Endothelial cell of umbilical vein (primary cell): ENCODE measurements around the gene ADAMTS12. TPM values are rescaled to one million over a fixed set of nuclear protein-coding genes. Genes with fewer than 3 reads are reported as not detected.

ENCODE experiments used
- BruUV-seq: library from RNA; stranded (reverse); fragments of 400-500 nt; replicated peaks from 2 replicates; lab custom pipeline; 2021; lab: Mats Ljungman, UMichigan
- CTCF ChIA-PET: fragments of 300-600, 350-600 bp; sonication (Branson Sonifier 250); formaldehyde crosslinking; loops from one replicate; lab custom pipeline; 2021; ENCODE audit warnings: antibody characterized with exemption, inconsistent platforms; lab: Charles Lee
- POLR2A ChIA-PET: fragments of 300-600, 350-600 bp; sonication (Branson Sonifier 250); formaldehyde crosslinking; loops from one replicate; lab custom pipeline; 2021; ENCODE audit warnings: antibody characterized with exemption, inconsistent platforms; lab: Charles Lee
- DNase-seq: peaks from one replicate; pipeline ENCODE4 v3.0.0-alpha.2; 2011; ENCODE audit warnings: low read depth, low spot score
- FAIRE-seq: peaks from 2 replicates; lab custom pipeline; 2011; peaks lifted over from hg19 to GRCh38; lab: Jason Lieb, UNC
- H2AFZ ChIP-seq: 2 replicates; pipeline ENCODE4 v1.6.0; 2012; ENCODE audit warnings: low read depth, low read length, control low read depth, inconsistent platforms
- H3K27ac ChIP-seq: 2 replicates; pipeline ENCODE4 v1.5.1; 2011; ENCODE audit warnings: low read depth, mild to moderate bottlenecking, control low read depth, low read length, moderate library complexity; ENCODE audit not compliant: insufficient read depth
- H3K27me3 ChIP-seq, 2 experiments: 2 replicates each; pipeline versions ENCODE4 v1.6.0 to v1.6.1; 2011; ENCODE audit warnings: low read length in 2 of 2, mixed read lengths in 1 of 2; ENCODE audit not compliant: control insufficient read depth in 2 of 2, insufficient read depth in 2 of 2
- H3K36me3 ChIP-seq, 2 experiments: 2 replicates in 1 of 2; 3 replicates in 1 of 2; pipeline ENCODE4 v1.5.1; 2011; ENCODE audit warnings: low read length in 2 of 2, mild to moderate bottlenecking in 1 of 2, moderate library complexity in 1 of 2; ENCODE audit not compliant: control insufficient read depth in 2 of 2, insufficient read depth in 2 of 2; ENCODE audit errors: extremely low read depth in 1 of 2
- H3K4me1 ChIP-seq: 3 replicates; pipeline ENCODE4 v1.5.1; 2011; ENCODE audit warnings: mild to moderate bottlenecking, low read length; ENCODE audit not compliant: control insufficient read depth, insufficient read depth; ENCODE audit errors: extremely low read depth
- H3K4me2 ChIP-seq: 2 replicates; pipeline ENCODE4 v1.6.1; 2011; ENCODE audit warnings: low read length, control low read depth, mixed read lengths; ENCODE audit not compliant: insufficient read depth
- H3K4me3 ChIP-seq, 3 experiments: fragments of 200-600 bp in 1 of 3; sonication (generic), shearing (Covaris generic) in 1 of 3; replicated peaks in 1 of 3; 2 replicates each; pipeline ENCODE4 v1.5.1; 2011 to 2016; ENCODE audit warnings: control low read depth in 3 of 3, low read length in 3 of 3, mild to moderate bottlenecking in 2 of 3, inconsistent platforms in 1 of 3, low read depth in 1 of 3, moderate library complexity in 1 of 3; ENCODE audit not compliant: insufficient read depth in 1 of 3
- H3K79me2 ChIP-seq: 2 replicates; pipeline ENCODE4 v1.6.0; 2012; ENCODE audit warnings: low read length, inconsistent platforms; ENCODE audit not compliant: control insufficient read depth, insufficient read depth
- H3K9ac ChIP-seq: replicated peaks from 2 replicates; pipeline ENCODE3; 2011; ENCODE audit warnings: low read length, control low read depth; ENCODE audit not compliant: insufficient read depth; ENCODE audit errors: extremely low read depth
- H3K9me1 ChIP-seq: replicated peaks from 3 replicates; pipeline ENCODE4 v1.6.0; 2011; ENCODE audit warnings: mild to moderate bottlenecking, low read length; ENCODE audit not compliant: control insufficient read depth, insufficient read depth; ENCODE audit errors: extremely low read depth
- H3K9me3 ChIP-seq: replicated peaks from 2 replicates; pipeline ENCODE4 v1.5.1; 2012; ENCODE audit warnings: low read length, inconsistent platforms; ENCODE audit not compliant: control insufficient read depth, insufficient read depth
- H4K20me1 ChIP-seq: replicated peaks from 2 replicates; pipeline ENCODE3; 2011; ENCODE audit warnings: mild to moderate bottlenecking, low read length; ENCODE audit not compliant: control insufficient read depth, insufficient read depth; ENCODE audit errors: extremely low read depth
- EZH2 ChIP-seq: IDR thresholded peaks from 2 replicates; pipeline ENCODE4 v1.6.1; 2012; ENCODE audit warnings: borderline replicate concordance, low read depth, mild to moderate bottlenecking, moderate library complexity, low read length, inconsistent platforms; ENCODE audit not compliant: severe bottlenecking
- FOS ChIP-seq: IDR thresholded peaks from 2 replicates; pipeline ENCODE4 v1.6.1; 2011; ENCODE audit warnings: mild to moderate bottlenecking, low read length, moderate library complexity, borderline replicate concordance; ENCODE audit not compliant: insufficient read depth
- GATA2 ChIP-seq: IDR thresholded peaks from 2 replicates; pipeline ENCODE4 v1.7.0; 2011; ENCODE audit warnings: low read depth, mild to moderate bottlenecking, moderate library complexity, mixed read lengths, low read length; ENCODE audit not compliant: insufficient read length, insufficient read depth
- JUN ChIP-seq: IDR thresholded peaks from 2 replicates; pipeline ENCODE4 v1.6.1; 2011; ENCODE audit warnings: borderline replicate concordance, low read depth; ENCODE audit not compliant: insufficient read length, insufficient read depth
- MYC ChIP-seq: IDR thresholded peaks from one replicate; pipeline ENCODE4 v1.6.1; 2011; ENCODE audit warnings: mild to moderate bottlenecking, low read depth, low read length
- POLR2A ChIP-seq: IDR thresholded peaks from 2 replicates; pipeline ENCODE4 v1.6.1; 2012; ENCODE audit warnings: low read depth, mild to moderate bottlenecking, control low read depth, low read length
- POLR2AphosphoS5 ChIP-seq: IDR thresholded peaks from 2 replicates; pipeline ENCODE4 v1.6.1; 2012; ENCODE audit warnings: low read depth, mild to moderate bottlenecking, control low read depth, low read length, moderate library complexity; ENCODE audit not compliant: insufficient read depth
- dilution Hi-C: fragments of 300-500 bp; cut with MboI; formaldehyde crosslinking; loops from one replicate; pipeline ENCODE4 v1.15.0; 2019; ENCODE audit warnings: low sequenced_read_pairs; ENCODE audit not compliant: extremely low pct_ligation_motif_present
- intact Hi-C: fragments of 100-400 bp; cut with micrococcal nuclease; formaldehyde crosslinking; loops from one replicate; pipeline ENCODE4 v1.10.0; 2022
- polyA plus RNA-seq, 4 experiments: library from polyadenylated mRNA; depleted of rRNA in 3 of 4; stranded (reverse) in 3 of 4; unstranded in 1 of 4; fragments of >200 nt; gene quantifications; 2 replicates each; pipeline versions ENCODE4 v1.2.1 to v1.2.3, GENCODE V29; 2011 to 2012; ENCODE audit warnings: missing spikeins in 1 of 4
- total RNA-seq: library from RNA; stranded (reverse); gene quantifications from 2 replicates; pipeline ENCODE4 v1.2.3, GENCODE V29; 2021
- TF ChIP-seq, protein P1 (sequence below), 2 donors: IDR thresholded peaks; 1 replicate in 1 of 2; 2 replicates in 1 of 2; pipeline ENCODE4 v1.5.1; 2011; ENCODE audit warnings: low read length in 2 of 2, mild to moderate bottlenecking in 2 of 2, moderate library complexity in 2 of 2, control low read depth in 1 of 2, inconsistent platforms in 1 of 2, low read depth in 1 of 2; ENCODE audit not compliant: insufficient read depth in 1 of 2; ENCODE audit errors: extremely low read depth in 1 of 2
- TF ChIP-seq, protein P2 (sequence below): IDR thresholded peaks from 2 replicates; pipeline ENCODE4 v1.6.1; 2011; ENCODE audit not compliant: insufficient read depth, insufficient read length

The ADAMTS12 gene
- total and polyA plus RNA-seq, 2 donors (not counting 3 experiments of a cell fraction or from before 2014, with no cell fraction given), result 0.88 TPM; not detected in 1

DNA sequence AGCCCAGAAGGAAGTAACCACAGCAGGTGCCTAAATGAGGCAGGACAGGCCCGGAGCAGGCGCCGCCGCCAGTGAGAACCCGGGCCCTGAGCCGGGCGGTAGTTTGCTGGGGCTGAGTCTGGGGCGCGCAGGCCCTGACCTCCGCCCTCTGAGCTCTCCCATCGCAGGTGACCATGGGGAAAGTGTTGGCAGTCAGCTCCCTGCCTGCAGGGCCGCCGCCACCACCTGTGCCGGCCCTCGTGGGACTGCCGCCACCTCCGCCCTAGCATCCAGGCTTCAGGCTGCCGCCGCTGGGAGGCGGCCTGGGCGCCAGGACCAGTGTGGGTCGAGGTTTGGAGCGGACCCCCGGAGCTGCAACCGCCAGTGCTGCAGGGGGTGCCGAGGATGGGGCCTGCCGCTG lies 389.9 kb downstream of the ADAMTS12 start:
- DNase-seq (no peak), FAIRE-seq (no peak)
- no peaks in the 10 kb centered on the region for H4K20me1 ChIP-seq
- dilution Hi-C loops (no loop called here), intact Hi-C loops (no loop called here)
- POLR2A ChIA-PET, result no interaction called here
- no peak overlapping the region for H3K9ac ChIP-seq
- H3K4me3 ChIP-seq, result no peak overlapping the region
- H2AFZ ChIP-seq, result no peak overlapping the region
- H3K27me3 ChIP-seq, result no peaks in the 10 kb centered on the region
- no peaks in the 10 kb centered on the region for H3K4me1 ChIP-seq
- H3K9me3 ChIP-seq, result no peaks in the 10 kb centered on the region
- no peak overlapping the region for H3K4me2 ChIP-seq
- no peaks in the 10 kb centered on the region for H3K9me1 ChIP-seq
- H3K36me3 ChIP-seq, result no peaks in the 10 kb centered on the region
- no peaks in the 10 kb centered on the region for H3K79me2 ChIP-seq
- BruUV-seq, result no TSS peak
- H3K27ac ChIP-seq, result no peak overlapping the region
- TF ChIP-seq MYC (no peak), POLR2AphosphoS5 (no peak), GATA2 (no peak), POLR2A (no peak)
- TF ChIP-seq, protein P1, sequence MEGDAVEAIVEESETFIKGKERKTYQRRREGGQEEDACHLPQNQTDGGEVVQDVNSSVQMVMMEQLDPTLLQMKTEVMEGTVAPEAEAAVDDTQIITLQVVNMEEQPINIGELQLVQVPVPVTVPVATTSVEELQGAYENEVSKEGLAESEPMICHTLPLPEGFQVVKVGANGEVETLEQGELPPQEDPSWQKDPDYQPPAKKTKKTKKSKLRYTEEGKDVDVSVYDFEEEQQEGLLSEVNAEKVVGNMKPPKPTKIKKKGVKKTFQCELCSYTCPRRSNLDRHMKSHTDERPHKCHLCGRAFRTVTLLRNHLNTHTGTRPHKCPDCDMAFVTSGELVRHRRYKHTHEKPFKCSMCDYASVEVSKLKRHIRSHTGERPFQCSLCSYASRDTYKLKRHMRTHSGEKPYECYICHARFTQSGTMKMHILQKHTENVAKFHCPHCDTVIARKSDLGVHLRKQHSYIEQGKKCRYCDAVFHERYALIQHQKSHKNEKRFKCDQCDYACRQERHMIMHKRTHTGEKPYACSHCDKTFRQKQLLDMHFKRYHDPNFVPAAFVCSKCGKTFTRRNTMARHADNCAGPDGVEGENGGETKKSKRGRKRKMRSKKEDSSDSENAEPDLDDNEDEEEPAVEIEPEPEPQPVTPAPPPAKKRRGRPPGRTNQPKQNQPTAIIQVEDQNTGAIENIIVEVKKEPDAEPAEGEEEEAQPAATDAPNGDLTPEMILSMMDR (IDR thresholded peaks at IDR 0.05; ENCODE audit: extremely low read depth in 1 of 2, insufficient read depth in 1 of 2, low read depth in 1 of 2, low read length in 2 of 2), result no peak
- TF ChIP-seq, protein P2, sequence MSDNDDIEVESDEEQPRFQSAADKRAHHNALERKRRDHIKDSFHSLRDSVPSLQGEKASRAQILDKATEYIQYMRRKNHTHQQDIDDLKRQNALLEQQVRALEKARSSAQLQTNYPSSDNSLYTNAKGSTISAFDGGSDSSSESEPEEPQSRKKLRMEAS, result no peak
- CTCF ChIA-PET, result interaction anchor here (0.8 kb wide), 1 partner anchor 468 kb away, joined by 4 read pairs; no protein-coding TSS in a partner anchor

DNA sequence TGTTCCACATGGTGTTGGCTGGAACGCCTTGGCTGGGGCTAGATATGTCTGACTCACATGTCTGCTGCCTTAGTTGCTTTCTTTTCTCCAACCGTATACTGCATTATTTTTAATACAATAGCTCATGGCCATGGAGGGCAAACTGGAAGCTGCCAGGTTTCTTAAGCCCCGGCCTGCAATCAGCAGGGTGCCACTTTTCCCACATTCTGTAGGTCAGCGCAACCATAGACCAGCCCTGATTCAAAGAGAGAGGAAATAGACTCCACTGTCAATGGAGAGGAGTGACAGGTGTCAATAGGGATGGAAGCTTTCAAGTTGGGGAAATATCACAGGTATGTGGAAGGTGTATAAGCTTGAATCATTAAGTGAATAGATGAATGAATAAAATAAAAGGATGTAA lies 390.5 kb downstream of the ADAMTS12 start:
- dilution Hi-C loops, result no loop called here
- BruUV-seq, result no TSS peak
- Histone ChIP-seq H3K36me3 (no peaks in the 10 kb centered on the region), H3K4me1 (no peaks in the 10 kb centered on the region), H3K9me1 (no peaks in the 10 kb centered on the region), H2AFZ (no peak overlapping the region), H3K4me3 (no peak overlapping the region), H3K27ac (no peak overlapping the region), H3K4me2 (no peak overlapping the region), H3K79me2 (no peaks in the 10 kb centered on the region), H3K27me3 (no peaks in the 10 kb centered on the region), H3K9ac (no peak overlapping the region), H3K9me3 (no peaks in the 10 kb centered on the region), H4K20me1 (no peaks in the 10 kb centered on the region)
- ChIA-PET POLR2A (no interaction called here), CTCF (interaction anchor here (0.8 kb wide), 1 partner anchor 469 kb away, joined by 4 read pairs; no protein-coding TSS in a partner anchor)
- intact Hi-C loops, result no loop called here
- no peak for TF ChIP-seq EZH2
- TF ChIP-seq MYC, result no peak
- no peak for TF ChIP-seq POLR2AphosphoS5
- TF ChIP-seq POLR2A, result no peak
- TF ChIP-seq FOS, result no peak
- no peak for TF ChIP-seq JUN
- TF ChIP-seq, protein P2, result no peak
- TF ChIP-seq, protein P1 (IDR thresholded peaks at IDR 0.05; ENCODE audit: extremely low read depth in 1 of 2, insufficient read depth in 1 of 2, low read depth in 1 of 2, low read length in 2 of 2), result no peak
- TF ChIP-seq GATA2, result no peak
- FAIRE-seq, result no peak
- no peak for DNase-seq
